ENCODE results near the gene JAG1.

DNA sequence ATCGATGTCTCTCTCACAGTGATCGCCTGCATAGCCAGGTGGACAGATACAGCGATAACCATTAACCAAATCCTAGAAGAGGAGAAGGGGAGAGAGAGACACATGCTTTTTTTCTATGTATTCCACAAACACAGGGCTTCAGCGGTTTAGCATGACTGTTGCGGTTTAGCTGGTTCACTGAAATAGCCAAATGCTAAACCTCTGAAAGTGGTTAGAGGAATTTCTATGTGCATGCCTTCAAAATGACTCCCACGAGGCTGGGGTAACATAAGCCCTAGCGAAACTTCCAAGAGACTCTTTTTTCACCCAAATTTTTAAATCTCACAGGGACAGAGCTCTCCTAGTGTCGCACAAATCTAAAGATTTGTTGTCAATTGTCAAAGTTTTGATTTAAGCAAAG lies 25.1 kb downstream of the JAG1 start:
- TF ChIP-seq EZH2 (IDR thresholded peaks at IDR 0.05; ENCODE audit: borderline replicate concordance, low read depth, low read length, severe bottlenecking) (no peak), GATA2 (IDR thresholded peaks at IDR 0.05; ENCODE audit: insufficient read depth, insufficient read length, low read depth, low read length) (no peak), POLR2A (IDR thresholded peaks at IDR 0.05; ENCODE audit: low read depth, low read length) (no peak), MYC (IDR thresholded peaks at IDR 0.05; ENCODE audit: low read depth, low read length) (no peak)
- TF ChIP-seq, protein P1, sequence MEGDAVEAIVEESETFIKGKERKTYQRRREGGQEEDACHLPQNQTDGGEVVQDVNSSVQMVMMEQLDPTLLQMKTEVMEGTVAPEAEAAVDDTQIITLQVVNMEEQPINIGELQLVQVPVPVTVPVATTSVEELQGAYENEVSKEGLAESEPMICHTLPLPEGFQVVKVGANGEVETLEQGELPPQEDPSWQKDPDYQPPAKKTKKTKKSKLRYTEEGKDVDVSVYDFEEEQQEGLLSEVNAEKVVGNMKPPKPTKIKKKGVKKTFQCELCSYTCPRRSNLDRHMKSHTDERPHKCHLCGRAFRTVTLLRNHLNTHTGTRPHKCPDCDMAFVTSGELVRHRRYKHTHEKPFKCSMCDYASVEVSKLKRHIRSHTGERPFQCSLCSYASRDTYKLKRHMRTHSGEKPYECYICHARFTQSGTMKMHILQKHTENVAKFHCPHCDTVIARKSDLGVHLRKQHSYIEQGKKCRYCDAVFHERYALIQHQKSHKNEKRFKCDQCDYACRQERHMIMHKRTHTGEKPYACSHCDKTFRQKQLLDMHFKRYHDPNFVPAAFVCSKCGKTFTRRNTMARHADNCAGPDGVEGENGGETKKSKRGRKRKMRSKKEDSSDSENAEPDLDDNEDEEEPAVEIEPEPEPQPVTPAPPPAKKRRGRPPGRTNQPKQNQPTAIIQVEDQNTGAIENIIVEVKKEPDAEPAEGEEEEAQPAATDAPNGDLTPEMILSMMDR (IDR thresholded peaks at IDR 0.05; ENCODE audit: extremely low read depth in 1 of 2, insufficient read depth in 1 of 2, low read depth in 1 of 2, low read length in 2 of 2): no peak

Measured in endothelial cell of umbilical vein (primary cell).